OCI-LY3 (cell line): Measurements from ENCODE around the gene NOBOX.
"Not testable (repeated sequence)": the region's sequence is repeated elsewhere in the genome, so short reads cannot be mapped to it uniquely, and the experiment has no call there.

ENCODE experiments used
- H2AFZ ChIP-seq: fragments of 200-600, 300-600 bp; shearing (Covaris generic); 2 replicates; pipeline ENCODE4 v1.6.0; 2014; ENCODE audit warnings: antibody characterized with exemption, low read depth, low read length
- H3K27ac ChIP-seq: fragments of 200-600, 300-600 bp; sonication (generic); 2 replicates; pipeline ENCODE4 v1.5.1; 2014; ENCODE audit warnings: mild to moderate bottlenecking, low read length, moderate library complexity, mixed read lengths
- H3K27me3 ChIP-seq: fragments of 200-600, 300-600 bp; sonication (generic); 2 replicates; pipeline ENCODE4 v1.6.1; 2014; ENCODE audit warnings: low read depth, low read length, mixed read lengths
- H3K36me3 ChIP-seq: fragments of 200-600, 300-600 bp; sonication (generic); replicated peaks from 2 replicates; pipeline ENCODE3; 2014; ENCODE audit warnings: low read depth, low read length, mixed read lengths
- H3K4me1 ChIP-seq: fragments of 300-600, 200-600 bp; sonication (generic); 2 replicates; pipeline ENCODE4 v1.6.1; 2014; ENCODE audit warnings: low read length, mixed read lengths
- H3K4me2 ChIP-seq: fragments of 200-600, 300-600 bp; sonication (generic); 2 replicates; pipeline ENCODE4 v1.6.1; 2014; ENCODE audit warnings: low read length, mixed read lengths
- H3K4me3 ChIP-seq: fragments of 300-600, 200-600 bp; sonication (generic); 2 replicates; pipeline ENCODE4 v1.5.1; 2014; ENCODE audit warnings: antibody characterized with exemption, mild to moderate bottlenecking, low read length, moderate library complexity
- H3K79me2 ChIP-seq: fragments of 300-600, 200-600 bp; shearing (Covaris generic); 2 replicates; pipeline ENCODE4 v1.6.1; 2014; ENCODE audit warnings: mild to moderate bottlenecking, low read length, mixed read lengths
- H3K9ac ChIP-seq: fragments of 300-600, 200-600 bp; shearing (Covaris generic); 2 replicates; pipeline ENCODE4 v1.6.0; 2014; ENCODE audit warnings: mild to moderate bottlenecking, low read length, moderate library complexity
- H3K9me3 ChIP-seq: fragments of 200-600, 300-600 bp; shearing (Covaris generic); 2 replicates; pipeline ENCODE4 v1.6.1; 2014; ENCODE audit warnings: low read length, mixed read lengths; ENCODE audit not compliant: insufficient read depth
- H4K20me1 ChIP-seq: fragments of 200-600, 300-600 bp; sonication (generic); 2 replicates; pipeline ENCODE4 v1.6.1; 2016; ENCODE audit warnings: low read length, mixed read lengths; ENCODE audit not compliant: insufficient read depth
- EZH2phosphoT487 ChIP-seq: fragments of 200-600 bp; shearing (Covaris generic); IDR thresholded peaks from 2 replicates; pipeline ENCODE4 v1.6.1; 2018; ENCODE audit warnings: antibody characterized with exemption, mixed run types, low read depth
- TF ChIP-seq, protein P1 (sequence below): fragments of 200-600, 300-600 bp; sonication (generic); IDR thresholded peaks from 2 replicates; pipeline ENCODE4 v1.5.1; 2014; ENCODE audit warnings: antibody characterized with exemption, low read length, low read depth

The NOBOX gene

DNA sequence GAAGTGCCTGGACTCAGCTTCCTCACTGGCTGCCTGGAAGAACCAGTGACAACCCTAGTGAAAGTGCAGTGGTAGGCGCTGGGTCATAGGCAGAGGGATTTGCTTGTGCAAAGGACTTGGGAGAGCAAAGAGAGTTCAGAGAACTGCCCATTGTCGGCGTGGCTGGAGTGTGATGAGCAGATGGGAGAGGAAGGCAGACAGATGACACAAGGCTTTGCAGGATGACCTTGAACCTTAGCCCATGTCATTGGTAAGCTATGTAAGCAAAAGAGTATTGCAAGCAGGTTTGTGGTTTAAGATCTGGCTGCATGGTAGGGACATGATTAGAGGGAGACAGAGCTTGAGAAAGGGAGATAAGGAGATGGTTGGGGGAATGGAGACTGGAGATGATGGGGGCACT, 35.3 kb upstream of the NOBOX start:
- Histone ChIP-seq H3K4me3 (no peak overlapping the region), H2AFZ (no peak overlapping the region), H3K4me2 (no peak overlapping the region), H3K9ac (no peak overlapping the region), H4K20me1 (no peaks in the 10 kb centered on the region), H3K79me2 (no peaks in the 10 kb centered on the region), H3K27ac (no peak overlapping the region), H3K27me3 (0 out of 2 replicates have a peak, but pooled peaks cover 3% of the 10 kb centered on the region), H3K36me3 (no peaks in the 10 kb centered on the region), H3K4me1 (no peaks in the 10 kb centered on the region), H3K9me3 (no peaks in the 10 kb centered on the region)
- TF ChIP-seq, protein P1, sequence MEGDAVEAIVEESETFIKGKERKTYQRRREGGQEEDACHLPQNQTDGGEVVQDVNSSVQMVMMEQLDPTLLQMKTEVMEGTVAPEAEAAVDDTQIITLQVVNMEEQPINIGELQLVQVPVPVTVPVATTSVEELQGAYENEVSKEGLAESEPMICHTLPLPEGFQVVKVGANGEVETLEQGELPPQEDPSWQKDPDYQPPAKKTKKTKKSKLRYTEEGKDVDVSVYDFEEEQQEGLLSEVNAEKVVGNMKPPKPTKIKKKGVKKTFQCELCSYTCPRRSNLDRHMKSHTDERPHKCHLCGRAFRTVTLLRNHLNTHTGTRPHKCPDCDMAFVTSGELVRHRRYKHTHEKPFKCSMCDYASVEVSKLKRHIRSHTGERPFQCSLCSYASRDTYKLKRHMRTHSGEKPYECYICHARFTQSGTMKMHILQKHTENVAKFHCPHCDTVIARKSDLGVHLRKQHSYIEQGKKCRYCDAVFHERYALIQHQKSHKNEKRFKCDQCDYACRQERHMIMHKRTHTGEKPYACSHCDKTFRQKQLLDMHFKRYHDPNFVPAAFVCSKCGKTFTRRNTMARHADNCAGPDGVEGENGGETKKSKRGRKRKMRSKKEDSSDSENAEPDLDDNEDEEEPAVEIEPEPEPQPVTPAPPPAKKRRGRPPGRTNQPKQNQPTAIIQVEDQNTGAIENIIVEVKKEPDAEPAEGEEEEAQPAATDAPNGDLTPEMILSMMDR: no peak

DNA sequence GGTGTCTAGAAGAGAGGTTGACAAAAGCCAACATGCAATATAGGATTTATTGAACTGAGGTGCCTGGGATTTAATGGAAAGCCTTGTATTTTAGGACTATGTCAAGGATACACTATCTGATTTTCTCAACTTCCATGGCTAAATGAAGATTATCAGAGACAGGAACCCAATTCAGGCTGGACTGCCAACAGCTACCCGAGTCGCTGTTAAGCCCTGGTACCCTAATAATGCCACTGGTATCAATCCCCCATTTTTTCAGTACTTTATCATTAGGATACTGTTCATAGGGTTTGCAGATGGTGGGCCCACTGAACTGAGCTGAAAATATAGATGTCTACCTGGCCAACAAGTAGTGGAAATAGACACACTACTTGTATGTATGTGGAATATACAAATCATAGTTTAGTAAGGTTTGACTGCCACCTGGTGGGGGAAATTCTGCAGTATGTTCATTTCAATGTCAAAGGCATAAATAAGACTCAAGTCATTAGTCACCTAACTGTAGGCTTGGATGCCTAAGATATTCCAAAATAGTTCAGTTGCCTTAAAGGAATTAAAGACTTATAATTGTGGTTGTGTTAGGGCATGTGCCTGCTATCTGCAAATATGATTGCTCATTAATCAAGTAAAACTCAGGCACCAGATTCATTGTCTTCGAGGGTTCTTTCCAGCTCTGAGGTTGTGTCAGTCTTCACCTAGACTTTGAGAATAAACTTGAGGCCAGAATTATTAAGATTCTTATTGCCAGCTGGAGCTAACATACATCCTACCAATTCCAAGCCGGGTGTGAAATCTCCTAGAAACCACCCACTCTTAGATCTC, 34.1 kb upstream of the NOBOX start:
- H3K27me3 ChIP-seq: 0 out of 2 replicates have a peak, but pooled peaks cover 3% of the 10 kb centered on the region
- TF ChIP-seq, protein P1: peak; percentile 73
- no peak for TF ChIP-seq EZH2phosphoT487

DNA sequence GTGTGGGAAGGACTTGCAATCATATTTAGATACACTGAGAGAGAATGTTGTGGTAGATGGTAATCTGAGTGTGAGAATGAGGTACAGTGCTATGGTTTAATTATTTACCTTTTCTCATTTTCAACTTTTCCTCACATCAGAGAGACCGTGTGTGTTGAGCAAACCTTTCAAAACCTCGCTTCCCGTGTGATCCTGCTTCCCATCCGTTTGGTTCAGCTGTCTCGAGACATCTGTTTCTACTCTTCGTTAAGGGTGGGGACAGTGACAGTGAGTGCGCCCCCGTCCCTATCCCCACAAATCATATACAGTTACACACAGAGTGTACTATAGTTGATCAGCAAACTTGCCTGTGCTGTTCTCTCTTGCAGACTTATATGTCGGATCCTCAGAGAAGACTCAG, 33.0 kb upstream of the NOBOX start:
- no peaks in the 10 kb centered on the region for H3K36me3 ChIP-seq
- no peak overlapping the region for H2AFZ ChIP-seq
- no peak overlapping the region for H3K9ac ChIP-seq
- H3K27me3 ChIP-seq: 0 out of 2 replicates have a peak, but pooled peaks cover 3% of the 10 kb centered on the region
- no peak overlapping the region for H3K27ac ChIP-seq
- H3K4me1 ChIP-seq: no peaks in the 10 kb centered on the region
- H3K4me3 ChIP-seq: no peak overlapping the region
- H3K9me3 ChIP-seq: no peaks in the 10 kb centered on the region
- H3K79me2 ChIP-seq: no peaks in the 10 kb centered on the region
- TF ChIP-seq, protein P1: no peak
- no peak for TF ChIP-seq EZH2phosphoT487
- no peaks in the 10 kb centered on the region for H4K20me1 ChIP-seq
- H3K4me2 ChIP-seq: no peak overlapping the region

More for the DNA sequence above, 34.1 kb upstream of the NOBOX start:
- H3K9me3 ChIP-seq: no peaks in the 10 kb centered on the region
- H3K9ac ChIP-seq: no peak overlapping the region
- H3K4me3 ChIP-seq: no peak overlapping the region
- no peak overlapping the region for H3K4me2 ChIP-seq
- no peaks in the 10 kb centered on the region for H3K4me1 ChIP-seq
- H3K79me2 ChIP-seq: no peaks in the 10 kb centered on the region
- no peaks in the 10 kb centered on the region for H4K20me1 ChIP-seq
- H3K36me3 ChIP-seq: no peaks in the 10 kb centered on the region
- H3K27ac ChIP-seq: no peak overlapping the region
- no peak overlapping the region for H2AFZ ChIP-seq

DNA sequence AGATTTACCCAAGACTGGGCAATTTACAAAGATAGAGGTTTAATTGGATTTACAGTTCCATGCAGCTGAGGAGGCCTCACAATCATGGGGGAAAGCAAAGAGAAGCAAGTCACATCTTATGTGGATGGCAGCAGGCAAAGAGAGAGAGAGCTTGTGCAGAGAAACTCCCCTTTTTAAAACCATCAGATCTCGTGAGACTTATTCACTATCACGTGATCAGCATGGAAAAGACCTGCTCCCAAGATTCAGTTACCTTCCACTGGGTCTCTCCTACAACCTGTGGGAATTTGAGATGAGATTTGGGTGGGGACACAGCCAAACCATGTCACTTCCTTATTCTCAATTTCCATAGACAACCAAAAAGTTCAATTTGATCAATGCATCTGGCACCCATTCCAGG, 24.9 kb upstream of the NOBOX start:
- no peak overlapping the region for H3K4me2 ChIP-seq
- no peak overlapping the region for H2AFZ ChIP-seq
- H3K36me3 ChIP-seq: no peaks in the 10 kb centered on the region
- TF ChIP-seq, protein P1: no peak
- TF ChIP-seq EZH2phosphoT487: no peak
- no peaks in the 10 kb centered on the region for H3K4me1 ChIP-seq
- H3K79me2 ChIP-seq: no peaks in the 10 kb centered on the region
- no peak overlapping the region for H3K27ac ChIP-seq
- H3K4me3 ChIP-seq: no peak overlapping the region
- H3K9ac ChIP-seq: no peak overlapping the region
- H4K20me1 ChIP-seq: no peaks in the 10 kb centered on the region
- H3K9me3 ChIP-seq: no peaks in the 10 kb centered on the region
- H3K27me3 ChIP-seq: no peaks in the 10 kb centered on the region

DNA sequence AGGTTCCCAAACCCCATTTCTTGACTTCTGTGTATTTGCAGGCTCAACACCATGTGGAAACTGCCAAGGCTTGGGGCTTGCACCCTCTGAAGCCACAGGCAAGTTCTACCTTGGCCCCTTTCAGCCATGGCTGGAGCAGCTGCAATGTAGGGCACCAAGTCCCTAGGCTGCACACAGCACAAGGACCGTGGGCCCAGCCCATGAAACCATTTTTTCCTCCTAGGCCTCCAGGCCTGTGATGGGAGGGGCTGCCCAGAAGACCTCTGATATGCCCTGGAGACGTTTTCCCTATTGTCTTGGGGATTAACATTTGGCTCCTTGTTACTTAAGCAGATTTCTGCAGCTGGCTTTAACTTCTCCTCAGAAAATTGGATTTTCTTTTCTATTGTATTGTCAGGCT, 24.0 kb upstream of the NOBOX start:
- H2AFZ ChIP-seq, H4K20me1 ChIP-seq, H3K9ac ChIP-seq, H3K79me2 ChIP-seq, H3K4me1 ChIP-seq, H3K27me3 ChIP-seq, H3K27ac ChIP-seq, H3K9me3 ChIP-seq, H3K36me3 ChIP-seq, H3K4me3 ChIP-seq, H3K4me2 ChIP-seq: not testable (repeated sequence)

DNA sequence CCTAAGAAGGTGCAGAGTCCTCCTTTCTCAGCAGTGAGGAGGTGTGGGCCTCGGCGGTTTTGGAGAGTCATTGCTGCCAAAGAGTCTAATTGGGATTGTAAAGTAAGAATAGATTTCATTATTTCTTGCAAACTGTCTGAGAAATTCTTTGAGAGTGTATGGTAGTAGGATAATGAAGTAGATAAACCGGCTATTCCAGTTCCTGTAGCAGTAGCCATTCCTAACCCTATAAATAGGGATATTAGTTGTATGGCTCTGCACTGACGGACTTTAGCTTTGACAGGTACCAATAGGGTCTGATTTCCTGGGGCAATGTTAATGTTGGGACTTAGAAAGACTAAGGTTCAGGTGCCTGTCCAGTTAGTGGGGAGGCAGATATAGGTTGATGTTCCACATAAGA, 15.4 kb upstream of the NOBOX start:
- not testable (repeated sequence) for H3K9ac ChIP-seq, H3K4me3 ChIP-seq, H3K36me3 ChIP-seq, H3K79me2 ChIP-seq, H3K27me3 ChIP-seq, H3K4me1 ChIP-seq, H3K27ac ChIP-seq, H4K20me1 ChIP-seq, H3K4me2 ChIP-seq, H2AFZ ChIP-seq, H3K9me3 ChIP-seq
